ENCODE measurements around the gene PAQR3. TPM values are rescaled to one million over a fixed set of nuclear protein-coding genes. Genes with fewer than 3 reads are reported as not detected.
A peak's percentile ranks its signal among the peaks of the same experiment; 100 is the strongest.

PAQR3 gene
- total RNA-seq, 1 donor from 2014 or later, result 6.7 TPM

DNA sequence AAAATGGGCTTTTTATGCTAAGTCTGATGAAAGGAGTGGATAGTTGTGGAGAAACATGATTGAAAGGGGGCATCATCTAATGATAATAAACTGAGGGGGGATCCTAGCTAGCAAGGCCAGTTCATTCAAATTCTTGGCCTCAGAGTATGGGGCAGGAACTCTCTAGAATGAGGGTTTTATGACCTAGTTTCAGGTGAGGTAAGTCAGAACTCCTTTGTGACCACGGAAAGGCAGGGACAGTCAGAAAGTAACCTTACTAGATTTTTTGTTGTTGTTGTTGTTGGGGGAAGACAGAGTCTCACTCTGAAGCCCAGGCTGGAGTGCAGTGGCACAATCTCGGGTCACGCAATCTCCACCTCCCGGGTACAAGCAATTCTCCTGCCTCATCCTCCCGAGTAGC, 1.5 kb upstream of the PAQR3 start:
- Histone ChIP-seq H3K4me3 (no peak overlapping the region), H3K9me3 (no peaks in the 10 kb centered on the region), H3K4me1 (peaks cover 0 to 10% of the 10 kb centered on the region in 2 donors), H3K27ac (no peak overlapping the region), H3K27me3 (no peaks in the 10 kb centered on the region), H3K36me3 (no peaks in the 10 kb centered on the region)
- intact Hi-C loops (cut with DNase I), result no loop called here
- DNase-seq (ENCODE audit: low spot score in 2 of 2), result no peak
- TF ChIP-seq, protein P1, sequence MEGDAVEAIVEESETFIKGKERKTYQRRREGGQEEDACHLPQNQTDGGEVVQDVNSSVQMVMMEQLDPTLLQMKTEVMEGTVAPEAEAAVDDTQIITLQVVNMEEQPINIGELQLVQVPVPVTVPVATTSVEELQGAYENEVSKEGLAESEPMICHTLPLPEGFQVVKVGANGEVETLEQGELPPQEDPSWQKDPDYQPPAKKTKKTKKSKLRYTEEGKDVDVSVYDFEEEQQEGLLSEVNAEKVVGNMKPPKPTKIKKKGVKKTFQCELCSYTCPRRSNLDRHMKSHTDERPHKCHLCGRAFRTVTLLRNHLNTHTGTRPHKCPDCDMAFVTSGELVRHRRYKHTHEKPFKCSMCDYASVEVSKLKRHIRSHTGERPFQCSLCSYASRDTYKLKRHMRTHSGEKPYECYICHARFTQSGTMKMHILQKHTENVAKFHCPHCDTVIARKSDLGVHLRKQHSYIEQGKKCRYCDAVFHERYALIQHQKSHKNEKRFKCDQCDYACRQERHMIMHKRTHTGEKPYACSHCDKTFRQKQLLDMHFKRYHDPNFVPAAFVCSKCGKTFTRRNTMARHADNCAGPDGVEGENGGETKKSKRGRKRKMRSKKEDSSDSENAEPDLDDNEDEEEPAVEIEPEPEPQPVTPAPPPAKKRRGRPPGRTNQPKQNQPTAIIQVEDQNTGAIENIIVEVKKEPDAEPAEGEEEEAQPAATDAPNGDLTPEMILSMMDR (IDR thresholded peaks at IDR 0.05), result no peak

DNA sequence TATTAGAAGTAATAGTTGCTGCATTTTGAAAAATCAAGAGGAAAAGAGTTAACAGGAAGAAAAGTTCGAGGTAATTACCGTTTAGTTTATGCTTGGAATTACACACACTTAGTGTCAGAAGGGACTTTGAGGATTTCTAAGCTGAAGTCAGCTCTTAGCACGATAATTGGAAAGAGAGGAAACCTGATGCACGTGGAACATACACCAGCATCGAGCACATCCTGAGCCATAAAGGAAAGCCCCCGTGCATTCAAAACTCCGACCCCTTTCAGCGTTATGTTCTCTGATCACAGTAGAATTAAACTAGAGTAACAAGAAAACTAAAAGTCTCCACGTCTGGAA, 400 bp upstream of the PAQR3 start:
- no peak for DNase-seq (ENCODE audit: low spot score in 2 of 2)
- H3K27ac ChIP-seq, result no peak overlapping the region
- no peaks in the 10 kb centered on the region for H3K36me3 ChIP-seq
- peak overlapping the region; percentile 82 to 91 for H3K4me3 ChIP-seq
- intact Hi-C loops (cut with DNase I), result loop anchor here (5.0 to 10.0 kb wide), 2 partner anchors 295 to 1133 kb away; partner anchors contain the start of gene ANTXR2
- H3K27me3 ChIP-seq, result no peaks in the 10 kb centered on the region
- no peaks in the 10 kb centered on the region for H3K9me3 ChIP-seq
- peaks cover 0 to 10% of the 10 kb centered on the region in 2 donors for H3K4me1 ChIP-seq
- TF ChIP-seq, protein P1 (IDR thresholded peaks at IDR 0.05), result no peak

DNA sequence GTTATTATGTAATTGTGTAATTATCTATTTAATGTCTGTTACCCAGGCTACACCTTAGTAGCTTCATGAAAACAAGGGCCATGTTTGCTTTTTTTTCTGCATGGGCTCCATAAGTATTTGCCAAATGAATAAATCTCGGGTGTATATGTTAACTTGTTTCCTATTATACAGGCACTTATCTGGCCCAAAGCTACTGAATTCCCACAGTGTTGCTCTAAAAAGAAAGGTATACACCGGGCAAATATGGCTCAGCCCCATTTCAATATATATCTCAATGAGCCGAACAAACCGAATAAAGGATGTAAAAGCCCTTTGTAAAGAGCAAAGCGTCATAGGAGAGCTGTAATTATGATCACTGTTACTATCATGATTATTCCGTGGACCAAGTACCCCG, 767 bp downstream of the PAQR3 start:
- intact Hi-C loops (cut with DNase I), result loop anchor here (5.0 to 10.0 kb wide), 2 partner anchors 294 to 1134 kb away; partner anchors contain the start of gene ANTXR2
- no peaks in the 10 kb centered on the region for H3K36me3 ChIP-seq
- DNase-seq (ENCODE audit: low spot score in 2 of 2), result no peak
- H3K27me3 ChIP-seq, result no peaks in the 10 kb centered on the region
- H3K4me1 ChIP-seq, result peaks cover 0 to 10% of the 10 kb centered on the region in 2 donors
- peak overlapping the region; percentile 82 to 91 for H3K4me3 ChIP-seq
- H3K27ac ChIP-seq, result no peak overlapping the region
- TF ChIP-seq, protein P1 (IDR thresholded peaks at IDR 0.05), result no peak
- H3K9me3 ChIP-seq, result no peaks in the 10 kb centered on the region

DNA sequence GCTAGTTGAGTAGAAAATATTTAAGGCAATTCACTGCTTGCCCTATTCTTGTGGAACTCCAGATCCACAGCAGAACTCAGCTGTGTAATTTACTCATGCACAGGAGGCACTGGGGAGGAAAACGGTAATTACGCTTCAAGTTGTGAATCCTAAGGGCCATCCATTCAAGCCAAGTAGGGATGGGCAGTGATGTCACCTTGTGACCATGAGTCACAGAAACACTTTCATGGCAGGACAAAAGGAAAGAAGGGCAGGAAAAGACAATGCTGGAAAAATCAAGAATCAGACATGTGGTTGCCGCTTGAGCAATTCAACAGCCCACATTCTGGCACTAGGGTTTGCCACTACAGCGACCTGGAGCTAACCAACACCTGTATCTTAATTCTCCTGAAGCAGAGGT, 1.4 kb downstream of the PAQR3 start:
- Histone ChIP-seq H3K27me3 (no peaks in the 10 kb centered on the region), H3K27ac (no peak overlapping the region), H3K4me3 (peak overlapping the region in 1 of 2 donors; percentile 91), H3K9me3 (no peaks in the 10 kb centered on the region), H3K4me1 (peaks cover 0 to 10% of the 10 kb centered on the region in 2 donors), H3K36me3 (peaks cover 0 to 2% of the 10 kb centered on the region in 2 donors)
- DNase-seq (ENCODE audit: low spot score in 2 of 2), result no peak
- TF ChIP-seq, protein P1 (IDR thresholded peaks at IDR 0.05), result no peak
- intact Hi-C loops (cut with DNase I), result loop anchor here (5.0 to 10.0 kb wide), 2 partner anchors 293 to 1134 kb away; partner anchors contain the start of gene ANTXR2

DNA sequence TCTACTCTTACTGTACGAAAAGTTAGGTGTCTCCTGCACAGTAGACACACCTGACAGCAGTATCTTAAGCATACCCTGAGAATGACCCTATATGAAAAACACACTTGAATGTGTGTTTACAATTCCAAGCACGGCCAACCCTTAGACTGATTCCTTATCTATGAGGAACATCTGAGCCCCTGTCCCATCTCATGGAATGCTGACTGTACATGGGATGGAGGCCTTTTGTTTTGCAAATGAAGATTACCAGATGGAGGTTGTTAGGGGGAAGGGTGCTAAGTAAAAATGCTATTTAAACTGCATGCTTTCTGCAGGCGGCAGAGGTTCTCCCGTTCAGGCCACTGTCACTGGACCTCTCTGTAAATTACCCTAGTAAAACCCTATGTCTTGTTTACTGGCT, 2.2 kb downstream of the PAQR3 start:
- intact Hi-C loops (cut with DNase I), result loop anchor here (5.0 to 10.0 kb wide), 2 partner anchors 292 to 1135 kb away; partner anchors contain the start of gene ANTXR2
- no peak overlapping the region for H3K27ac ChIP-seq

More for the DNA sequence above, 2.2 kb downstream of the PAQR3 start:
- TF ChIP-seq, protein P1 (IDR thresholded peaks at IDR 0.05), result no peak
- Histone ChIP-seq H3K4me1 (peaks cover 0 to 10% of the 10 kb centered on the region in 2 donors), H3K9me3 (no peaks in the 10 kb centered on the region), H3K36me3 (peaks cover 0 to 3% of the 10 kb centered on the region in 2 donors), H3K27me3 (no peaks in the 10 kb centered on the region), H3K4me3 (no peak overlapping the region)
- DNase-seq (ENCODE audit: low spot score in 2 of 2), result no peak
